HCT116 (cell line): ENCODE results near the gene DOCK10. TPM values are rescaled to one million over a fixed set of nuclear protein-coding genes. Genes with fewer than 3 reads are reported as not detected.

Experiments used
- ATAC-seq: fragments of 200-7000 bp; cut with Tn5 transposase; 2 replicates; pipeline ENCODE4 v1.9.1; 2020; ENCODE audit warnings: mild to moderate bottlenecking, moderate library complexity
- BruUV-seq: library from RNA; stranded (reverse); fragments of 400-500 nt; replicated peaks from 2 replicates; lab custom pipeline; 2021; lab: Mats Ljungman, UMichigan
- CTCF ChIA-PET: fragments of 300-600 bp; sonication (Branson Sonifier 250); formaldehyde crosslinking; loops from one replicate; lab custom pipeline; 2021; ENCODE audit warnings: antibody characterized with exemption; lab: Charles Lee
- POLR2A ChIA-PET: fragments of 300-600, 350-600 bp; sonication (Branson Sonifier 250); formaldehyde crosslinking; loops from one replicate; lab custom pipeline; 2021; ENCODE audit warnings: antibody characterized with exemption; lab: Charles Lee
- RAD21 ChIA-PET, 2 experiments: fragments of 300-600 bp; sonication (Branson Sonifier 250); formaldehyde crosslinking; loops; one replicate each; lab custom pipeline; 2023; ENCODE audit warnings: low total read pairs in 2 of 2; ENCODE audit not compliant: uncharacterized antibody in 2 of 2, unreplicated experiment in 2 of 2, low non-redundant PET in 1 of 2; lab: Charles Lee
- DNase-seq: peaks from one replicate; pipeline ENCODE4 v3.0.0-alpha.2; 2010; ENCODE audit warnings: low read depth, low spot score
- H2AFZ ChIP-seq: fragments of 200-600 bp; shearing (Covaris generic), sonication (generic); 2 replicates; pipeline ENCODE4 v1.6.1; 2017; ENCODE audit warnings: low read depth, mixed run types, mixed read lengths, antibody characterized with exemption, low read length; ENCODE audit not compliant: poor library complexity, severe bottlenecking
- H3K27ac ChIP-seq: 2 replicates; pipeline ENCODE4 v1.5.1; 2012; ENCODE audit warnings: low read depth, low read length
- H3K27me3 ChIP-seq: fragments of 200-600 bp; sonication (generic); 2 replicates; pipeline ENCODE4 v1.6.1; 2016; ENCODE audit warnings: mixed run types, low read length, mixed read lengths; ENCODE audit not compliant: insufficient read depth
- H3K36me3 ChIP-seq, 2 experiments: fragments of 200-500 bp in 1 of 2; fragments of 200-600 bp in 1 of 2; sonication (Bioruptor generic) in 1 of 2; sonication (generic) in 1 of 2; 2 replicates each; pipeline versions ENCODE4 v1.5.1 to v1.6.1; 2014 to 2016; ENCODE audit warnings: low read length in 2 of 2, inconsistent platforms in 1 of 2, mixed read lengths in 1 of 2, mixed run types in 1 of 2; ENCODE audit not compliant: insufficient read depth in 2 of 2, control insufficient read depth in 1 of 2
- H3K4me1 ChIP-seq, 2 experiments: fragments of 200-600 bp in 1 of 2; sonication (generic) in 1 of 2; 2 replicates each; pipeline versions ENCODE4 v1.5.1 to v1.6.1; 2012 to 2017; ENCODE audit warnings: low read length in 2 of 2, inconsistent platforms in 1 of 2, mild to moderate bottlenecking in 1 of 2, mixed read lengths in 1 of 2, mixed run types in 1 of 2, moderate library complexity in 1 of 2; ENCODE audit not compliant: insufficient read depth in 2 of 2, control insufficient read depth in 1 of 2
- H3K4me2 ChIP-seq: fragments of 200-600 bp; sonication (generic); 2 replicates; pipeline ENCODE4 v1.6.1; 2017; ENCODE audit warnings: mixed run types, low read length, mixed read lengths
- H3K4me3 ChIP-seq, 2 experiments: fragments of 200-600 bp in 1 of 2; sonication (generic) in 1 of 2; replicated peaks in 1 of 2; 2 replicates each; pipeline ENCODE4 v1.5.1; 2011 to 2016; ENCODE audit warnings: low read length in 2 of 2, control low read depth in 1 of 2, low read depth in 1 of 2, mild to moderate bottlenecking in 1 of 2, mixed read lengths in 1 of 2, mixed run types in 1 of 2
- H3K79me2 ChIP-seq: fragments of 200-600 bp; sonication (generic); 2 replicates; pipeline ENCODE4 v1.6.1; 2017; ENCODE audit warnings: mild to moderate bottlenecking, mixed run types, low read length, moderate library complexity, mixed read lengths; ENCODE audit not compliant: insufficient read depth
- H3K9ac ChIP-seq: fragments of 200-600 bp; sonication (generic); 2 replicates; pipeline ENCODE4 v1.6.1; 2016; ENCODE audit warnings: low read length, mixed read lengths
- H3K9me2 ChIP-seq: fragments of 200-600 bp; sonication (generic), shearing (Covaris generic); 2 replicates; pipeline ENCODE4 v1.6.1; 2017; ENCODE audit warnings: mixed run types, mild to moderate bottlenecking, moderate library complexity; ENCODE audit not compliant: insufficient read depth
- H3K9me3 ChIP-seq, 2 experiments: fragments of 200-500 bp in 1 of 2; fragments of 200-600 bp in 1 of 2; sonication (Bioruptor generic) in 1 of 2; sonication (generic) in 1 of 2; 2 replicates each; pipeline ENCODE4 v1.6.1; 2014 to 2017; ENCODE audit warnings: low read length in 2 of 2, mixed read lengths in 2 of 2, inconsistent platforms in 1 of 2, low read depth in 1 of 2, mild to moderate bottlenecking in 1 of 2, mixed run types in 1 of 2, moderate library complexity in 1 of 2; ENCODE audit not compliant: control insufficient read depth in 1 of 2, insufficient read depth in 1 of 2
- H4K20me1 ChIP-seq: fragments of 200-600 bp; sonication (generic), shearing (Covaris generic); 2 replicates; pipeline ENCODE4 v1.6.1; 2017; ENCODE audit warnings: mixed run types, mild to moderate bottlenecking, moderate library complexity; ENCODE audit not compliant: insufficient read depth
- ATF3 ChIP-seq: IDR thresholded peaks from 2 replicates; pipeline ENCODE4 v1.6.1; 2012
- CBX3 ChIP-seq: IDR thresholded peaks from 2 replicates; pipeline ENCODE4 v1.6.1; 2012; ENCODE audit warnings: low read depth
- EGR1 ChIP-seq: IDR thresholded peaks from 2 replicates; pipeline ENCODE4 v1.6.1; 2012; ENCODE audit warnings: low read depth
- EZH2phosphoT487 ChIP-seq: fragments of 200-600 bp; IDR thresholded peaks from 2 replicates; pipeline ENCODE4 v1.6.1; 2018; ENCODE audit warnings: antibody characterized with exemption, borderline replicate concordance
- JUND ChIP-seq: IDR thresholded peaks from 2 replicates; pipeline ENCODE4 v1.6.1; 2012
- POLR2A ChIP-seq: IDR thresholded peaks from 2 replicates; pipeline ENCODE4 v1.7.0; 2011; ENCODE audit warnings: borderline replicate concordance; ENCODE audit not compliant: insufficient read depth, insufficient read length; ENCODE audit errors: extremely low read depth
- POLR2AphosphoS5 ChIP-seq: IDR thresholded peaks from 2 replicates; pipeline ENCODE4 v1.6.1; 2011; ENCODE audit warnings: mild to moderate bottlenecking, low read depth, low read length, moderate library complexity
- SP1 ChIP-seq: IDR thresholded peaks from 2 replicates; pipeline ENCODE4 v1.6.1; 2012; ENCODE audit warnings: low read depth
- SRF ChIP-seq: IDR thresholded peaks from 2 replicates; pipeline ENCODE4 v1.6.1; 2012; ENCODE audit warnings: low read depth
- intact Hi-C: fragments of 100-400 bp; cut with micrococcal nuclease; formaldehyde crosslinking; loops from 2 replicates; pipeline ENCODE4 v1.10.0; 2022
- total RNA-seq: library from RNA; stranded (reverse); gene quantifications from one replicate; pipeline ENCODE4 v1.2.1, GENCODE V29; 2021; ENCODE audit not compliant: unreplicated experiment
- TF ChIP-seq, protein P1 (sequence below): IDR thresholded peaks from 2 replicates; pipeline ENCODE4 v1.6.1; 2011; ENCODE audit warnings: mild to moderate bottlenecking, low read length, moderate library complexity; ENCODE audit not compliant: insufficient replicate concordance; ENCODE audit errors: extremely low read depth
- TF ChIP-seq, protein P2 (sequence below): IDR thresholded peaks from 2 replicates; pipeline ENCODE4 v1.6.1; 2012

DOCK10 gene
- total RNA-seq, 1 experiment from 2014 or later = 0.54 TPM

DNA sequence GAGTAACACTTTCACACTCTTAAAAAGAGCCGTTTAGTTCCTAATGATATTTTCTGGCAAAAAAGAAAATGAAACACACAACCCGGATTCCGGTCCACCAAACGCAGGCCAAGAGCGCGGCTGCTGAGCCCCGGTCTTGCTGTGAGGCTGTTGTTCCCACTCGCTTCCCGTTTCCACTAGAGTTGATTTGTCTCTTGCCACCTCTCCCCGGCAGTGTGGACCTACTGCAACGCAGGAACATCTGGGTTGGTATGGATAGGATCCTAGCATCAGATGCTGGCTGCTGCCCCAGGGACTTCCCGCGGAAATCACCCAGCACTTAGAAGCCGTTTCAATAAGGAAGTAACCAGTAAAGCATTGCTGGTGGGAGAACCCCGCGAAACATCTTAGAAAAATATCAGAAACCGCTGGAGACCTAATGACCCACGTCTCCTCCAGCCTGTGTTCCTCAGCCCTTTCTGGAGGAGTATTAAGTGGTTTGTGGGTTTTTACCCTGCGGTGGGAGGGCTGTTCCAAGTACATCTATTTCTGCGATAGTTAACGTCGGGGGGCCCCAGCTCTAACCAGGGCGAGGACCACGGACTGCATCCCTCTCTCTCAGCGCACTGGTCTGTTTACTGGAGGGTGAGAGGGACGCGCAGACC, 939 bp downstream of the DOCK10 start:
- no peaks in the 10 kb centered on the region for H4K20me1 ChIP-seq
- POLR2A ChIA-PET = no interaction called here
- H3K9ac ChIP-seq = no peak overlapping the region
- BruUV-seq = no TSS peak
- no peaks in the 10 kb centered on the region for H3K4me1 ChIP-seq
- H3K27ac ChIP-seq = no peak overlapping the region
- DNase-seq (no peak), ATAC-seq (no peak)
- H3K4me3 ChIP-seq = no peak overlapping the region
- H3K27me3 ChIP-seq = no peaks in the 10 kb centered on the region
- H3K4me2 ChIP-seq = no peak overlapping the region
- no peaks in the 10 kb centered on the region for H3K36me3 ChIP-seq
- RAD21 ChIA-PET = no interaction called here
- CTCF ChIA-PET = no interaction called here
- H2AFZ ChIP-seq = no peak overlapping the region
- no peaks in the 10 kb centered on the region for H3K9me2 ChIP-seq
- no peaks in the 10 kb centered on the region for H3K79me2 ChIP-seq
- H3K9me3 ChIP-seq = no peaks in the 10 kb centered on the region
- TF ChIP-seq EGR1 (no peak), EZH2phosphoT487 (no peak), POLR2AphosphoS5 (no peak), POLR2A (no peak), CBX3 (no peak), SRF (no peak), JUND (no peak), ATF3 (no peak), SP1 (no peak)
- TF ChIP-seq, protein P1, sequence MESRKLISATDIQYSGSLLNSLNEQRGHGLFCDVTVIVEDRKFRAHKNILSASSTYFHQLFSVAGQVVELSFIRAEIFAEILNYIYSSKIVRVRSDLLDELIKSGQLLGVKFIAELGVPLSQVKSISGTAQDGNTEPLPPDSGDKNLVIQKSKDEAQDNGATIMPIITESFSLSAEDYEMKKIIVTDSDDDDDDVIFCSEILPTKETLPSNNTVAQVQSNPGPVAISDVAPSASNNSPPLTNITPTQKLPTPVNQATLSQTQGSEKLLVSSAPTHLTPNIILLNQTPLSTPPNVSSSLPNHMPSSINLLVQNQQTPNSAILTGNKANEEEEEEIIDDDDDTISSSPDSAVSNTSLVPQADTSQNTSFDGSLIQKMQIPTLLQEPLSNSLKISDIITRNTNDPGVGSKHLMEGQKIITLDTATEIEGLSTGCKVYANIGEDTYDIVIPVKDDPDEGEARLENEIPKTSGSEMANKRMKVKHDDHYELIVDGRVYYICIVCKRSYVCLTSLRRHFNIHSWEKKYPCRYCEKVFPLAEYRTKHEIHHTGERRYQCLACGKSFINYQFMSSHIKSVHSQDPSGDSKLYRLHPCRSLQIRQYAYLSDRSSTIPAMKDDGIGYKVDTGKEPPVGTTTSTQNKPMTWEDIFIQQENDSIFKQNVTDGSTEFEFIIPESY = no peak
- TF ChIP-seq, protein P2, sequence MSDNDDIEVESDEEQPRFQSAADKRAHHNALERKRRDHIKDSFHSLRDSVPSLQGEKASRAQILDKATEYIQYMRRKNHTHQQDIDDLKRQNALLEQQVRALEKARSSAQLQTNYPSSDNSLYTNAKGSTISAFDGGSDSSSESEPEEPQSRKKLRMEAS = no peak
- intact Hi-C loops = no loop called here
